ENCODE data around the gene ASMT.

The ASMT gene

DNA sequence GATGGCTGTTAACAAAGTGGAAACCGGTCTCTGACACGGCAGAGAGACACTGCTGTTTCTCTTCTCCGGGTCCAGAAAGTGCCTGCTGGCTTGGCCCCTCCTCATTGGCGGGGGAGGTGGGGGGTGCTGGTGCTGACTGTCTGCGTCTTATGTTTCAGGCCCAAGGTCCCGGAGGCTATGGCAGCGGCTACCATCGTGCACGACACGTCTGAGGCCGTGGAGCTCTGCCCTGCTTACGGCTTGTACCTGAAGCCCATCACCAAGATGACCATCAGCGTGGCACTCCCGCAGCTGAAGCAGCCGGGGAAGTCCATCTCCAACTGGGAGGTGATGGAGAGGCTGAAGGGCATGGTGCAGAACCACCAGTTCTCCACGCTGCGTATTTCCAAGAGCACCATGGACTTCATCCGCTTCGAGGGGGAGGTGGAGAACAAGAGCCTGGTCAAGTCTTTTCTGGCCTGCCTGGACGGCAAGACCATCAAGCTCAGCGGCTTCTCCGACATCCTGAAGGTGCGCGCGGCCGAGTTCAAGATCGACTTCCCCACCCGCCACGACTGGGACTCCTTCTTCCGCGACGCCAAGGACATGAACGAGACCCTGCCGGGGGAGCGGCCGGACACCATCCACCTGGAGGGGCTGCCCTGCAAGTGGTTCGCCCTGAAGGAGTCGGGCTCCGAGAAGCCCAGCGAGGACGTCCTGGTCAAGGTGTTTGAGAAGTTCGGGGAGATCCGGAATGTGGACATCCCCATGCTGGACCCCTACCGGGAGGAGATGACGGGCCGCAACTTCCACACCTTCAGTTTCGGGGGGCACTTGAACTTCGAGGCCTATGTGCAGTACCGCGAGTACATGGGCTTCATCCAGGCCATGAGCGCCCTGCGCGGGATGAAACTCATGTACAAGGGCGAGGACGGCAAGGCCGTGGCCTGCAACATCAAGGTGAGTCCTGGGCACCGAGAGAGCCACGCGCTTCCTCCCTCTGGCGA lies 21.3 kb upstream of the ASMT start:
- peak; percentile 67 for DNase-seq (ENCODE audit: low spot score)
- TF ChIP-seq, protein P1, sequence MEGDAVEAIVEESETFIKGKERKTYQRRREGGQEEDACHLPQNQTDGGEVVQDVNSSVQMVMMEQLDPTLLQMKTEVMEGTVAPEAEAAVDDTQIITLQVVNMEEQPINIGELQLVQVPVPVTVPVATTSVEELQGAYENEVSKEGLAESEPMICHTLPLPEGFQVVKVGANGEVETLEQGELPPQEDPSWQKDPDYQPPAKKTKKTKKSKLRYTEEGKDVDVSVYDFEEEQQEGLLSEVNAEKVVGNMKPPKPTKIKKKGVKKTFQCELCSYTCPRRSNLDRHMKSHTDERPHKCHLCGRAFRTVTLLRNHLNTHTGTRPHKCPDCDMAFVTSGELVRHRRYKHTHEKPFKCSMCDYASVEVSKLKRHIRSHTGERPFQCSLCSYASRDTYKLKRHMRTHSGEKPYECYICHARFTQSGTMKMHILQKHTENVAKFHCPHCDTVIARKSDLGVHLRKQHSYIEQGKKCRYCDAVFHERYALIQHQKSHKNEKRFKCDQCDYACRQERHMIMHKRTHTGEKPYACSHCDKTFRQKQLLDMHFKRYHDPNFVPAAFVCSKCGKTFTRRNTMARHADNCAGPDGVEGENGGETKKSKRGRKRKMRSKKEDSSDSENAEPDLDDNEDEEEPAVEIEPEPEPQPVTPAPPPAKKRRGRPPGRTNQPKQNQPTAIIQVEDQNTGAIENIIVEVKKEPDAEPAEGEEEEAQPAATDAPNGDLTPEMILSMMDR (IDR thresholded peaks at IDR 0.05), result no peak
- H3K27ac ChIP-seq, result peak overlapping the region in 1 of 2 donors; percentile 86

DNA sequence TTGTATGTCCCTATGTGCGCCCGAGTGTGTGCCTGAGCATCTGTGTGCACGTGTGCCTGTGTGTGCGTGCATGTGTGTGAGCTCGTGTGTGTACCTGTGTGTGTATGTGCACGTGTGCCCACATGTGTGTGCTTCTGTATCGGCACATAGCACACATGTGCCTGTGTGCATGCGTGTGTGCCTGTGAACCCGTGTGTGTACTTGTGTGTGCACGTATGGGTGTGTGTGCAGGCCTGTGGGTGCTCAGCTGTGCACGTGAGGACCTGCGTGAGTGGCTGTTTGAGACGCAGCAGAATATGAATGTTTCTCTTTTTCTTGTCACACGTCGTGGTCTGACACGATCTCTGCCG lies 19.2 kb upstream of the ASMT start:
- no peak overlapping the region for H3K27ac ChIP-seq
- no peak for DNase-seq (ENCODE audit: low spot score)
- H3K4me3 ChIP-seq, result no peak overlapping the region
- TF ChIP-seq, protein P1 (IDR thresholded peaks at IDR 0.05), result no peak

More for the DNA sequence above, 21.3 kb upstream of the ASMT start:
- H3K4me3 ChIP-seq, result peak overlapping the region; percentile 91

DNA sequence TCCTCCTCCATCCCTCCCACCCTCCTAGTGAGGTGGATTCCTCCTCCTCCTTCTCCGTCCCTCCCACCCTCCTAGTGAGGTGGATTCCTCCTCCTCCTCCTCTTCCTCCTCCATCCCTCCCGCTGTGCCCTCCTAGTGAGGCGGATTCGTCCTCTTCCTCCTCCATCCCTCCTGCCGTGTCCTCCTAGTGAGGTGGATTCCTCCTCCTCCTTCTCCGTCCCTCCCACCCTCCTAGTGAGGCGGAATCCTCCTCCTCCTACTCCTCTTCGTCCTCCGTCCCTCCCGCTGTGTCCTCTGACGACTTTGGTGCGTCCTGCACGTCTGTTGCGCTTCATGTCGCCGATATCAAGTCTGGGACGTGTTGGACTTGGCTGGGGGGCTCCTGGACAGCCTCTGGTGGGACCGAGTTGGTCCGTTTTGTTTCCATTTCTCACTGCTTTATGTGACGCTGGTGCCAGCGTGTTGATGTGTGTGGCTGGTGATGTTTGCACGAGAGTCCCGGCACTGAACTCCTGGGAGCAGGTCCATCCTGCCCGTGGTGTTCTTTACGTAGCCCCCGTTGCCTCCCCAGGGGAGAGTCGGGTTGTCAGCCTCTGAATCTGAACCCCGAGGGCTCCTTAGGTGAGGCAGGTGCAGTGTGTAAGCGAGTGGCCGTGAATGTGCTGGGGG lies 18.0 kb upstream of the ASMT start:
- Histone ChIP-seq H3K27ac (no peak overlapping the region), H3K4me3 (no peak overlapping the region)
- TF ChIP-seq, protein P1 (IDR thresholded peaks at IDR 0.05), result no peak
- no peak for DNase-seq (ENCODE audit: low spot score)

DNA sequence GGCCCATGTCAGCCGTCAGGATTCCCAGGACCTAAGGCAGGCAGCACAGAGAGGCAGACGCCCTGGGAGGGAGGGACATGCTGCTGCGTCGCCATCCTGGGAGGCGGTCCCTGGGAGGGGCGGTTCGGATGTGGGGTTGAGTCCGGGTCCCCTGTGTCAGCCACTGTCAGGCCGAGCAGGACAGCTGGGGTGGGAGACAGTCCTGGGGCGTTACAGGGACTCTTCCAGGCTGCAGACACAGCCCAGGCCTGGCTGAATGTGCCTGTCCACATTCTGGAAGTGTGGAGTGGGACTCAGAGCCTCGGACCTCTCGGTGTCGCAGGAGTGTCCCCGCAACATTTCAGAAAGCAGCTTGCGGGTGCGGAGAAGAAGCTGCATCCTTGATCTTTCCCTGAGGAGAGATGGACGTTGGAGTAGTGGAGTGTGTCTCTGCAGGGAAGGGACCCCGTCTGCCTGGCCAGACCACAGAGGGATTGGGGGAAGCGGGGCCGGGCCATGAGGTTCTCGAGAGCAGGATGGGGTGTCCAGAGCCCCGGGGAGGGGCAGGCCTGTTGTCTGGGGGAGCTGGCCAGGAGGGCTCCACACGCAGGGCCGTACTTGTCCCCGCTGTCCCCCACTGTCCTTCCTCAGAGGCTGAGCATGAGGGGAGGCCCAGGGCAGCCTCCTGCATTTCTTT lies 17.4 kb upstream of the ASMT start:
- no peak for DNase-seq (ENCODE audit: low spot score)
- TF ChIP-seq, protein P1 (IDR thresholded peaks at IDR 0.05), result no peak
- Histone ChIP-seq H3K4me3 (no peak overlapping the region), H3K27ac (no peak overlapping the region)

DNA sequence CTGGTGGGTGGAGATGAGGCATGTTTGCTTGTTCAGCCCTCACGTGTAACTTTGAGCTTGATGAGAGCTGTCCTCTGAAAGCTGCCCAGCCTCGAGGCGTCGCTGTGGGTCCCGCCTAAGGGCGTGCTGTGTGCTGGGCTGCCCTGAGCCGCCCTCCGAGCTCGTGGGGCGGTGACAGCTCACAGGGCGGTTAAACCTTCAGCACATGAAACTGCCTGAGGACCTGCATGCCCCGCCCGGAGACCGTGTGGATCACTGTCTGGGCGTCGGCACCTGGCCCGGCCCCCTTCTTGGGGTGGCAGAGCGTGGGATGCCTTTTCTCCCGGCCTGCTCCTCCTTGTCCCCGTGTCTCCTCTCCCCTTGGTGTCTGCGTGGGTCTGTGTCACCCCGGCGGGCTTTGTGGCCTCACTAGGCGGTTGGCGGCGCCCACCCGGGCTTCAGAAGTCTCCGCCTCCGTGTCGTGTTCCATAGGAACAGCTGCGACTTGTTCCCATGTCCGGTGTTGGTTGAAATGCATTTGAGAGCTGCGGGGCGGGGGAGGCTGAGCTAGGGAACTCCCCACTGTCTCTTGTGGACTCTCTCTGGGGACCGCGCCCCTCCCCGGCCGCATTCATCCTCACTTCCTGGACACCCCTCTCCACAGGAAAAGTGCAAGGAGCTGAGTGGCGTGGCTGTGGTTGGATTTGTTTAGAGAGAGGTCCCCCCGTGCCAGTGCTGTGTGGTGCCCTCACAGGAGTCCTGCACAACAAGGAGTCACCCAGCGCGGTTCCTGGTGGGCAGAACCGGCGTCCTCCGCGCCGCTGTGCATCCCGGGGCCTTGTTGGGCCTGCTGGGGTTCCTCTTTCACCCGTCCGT lies 16.6 kb upstream of the ASMT start:
- H3K27ac ChIP-seq, result no peak overlapping the region
- no peak for DNase-seq (ENCODE audit: low spot score)
- no peak overlapping the region for H3K4me3 ChIP-seq
- TF ChIP-seq, protein P1 (IDR thresholded peaks at IDR 0.05), result no peak
